Keratinocyte (primary cell): ENCODE data around the gene GUF1. TPM values are rescaled to one million over a fixed set of nuclear protein-coding genes. Genes with fewer than 3 reads are reported as not detected.

ENCODE experiments used
- DNase-seq: peaks from one replicate; pipeline ENCODE4 v3.0.0-alpha.2; 2011; ENCODE audit warnings: low read depth, missing footprints, low spot score
- FAIRE-seq: peaks from 2 replicates; lab custom pipeline; 2011; peaks lifted over from hg19 to GRCh38; lab: Jason Lieb, UNC
- H2AFZ ChIP-seq: 2 replicates; pipeline ENCODE4 v1.6.0; 2012; ENCODE audit warnings: low read length, control low read depth, inconsistent platforms; ENCODE audit not compliant: control insufficient read depth
- H3K27ac ChIP-seq: 2 replicates; pipeline ENCODE4 v1.5.1; 2011; ENCODE audit warnings: low read length; ENCODE audit not compliant: control insufficient read depth, insufficient read depth
- H3K27me3 ChIP-seq: 3 replicates; pipeline ENCODE4 v1.6.0; 2011; ENCODE audit warnings: low read length; ENCODE audit not compliant: control insufficient read depth, insufficient read depth; ENCODE audit errors: extremely low read depth
- H3K36me3 ChIP-seq, 2 experiments: 2 replicates in 1 of 2; 3 replicates in 1 of 2; pipeline ENCODE4 v1.5.1; 2011; ENCODE audit warnings: low read length in 2 of 2, mild to moderate bottlenecking in 1 of 2; ENCODE audit not compliant: control insufficient read depth in 2 of 2, insufficient read depth in 2 of 2; ENCODE audit errors: extremely low read depth in 1 of 2
- H3K4me1 ChIP-seq: 3 replicates; pipeline ENCODE4 v1.5.1; 2011; ENCODE audit warnings: low read length; ENCODE audit not compliant: control insufficient read depth, insufficient read depth; ENCODE audit errors: extremely low read depth
- H3K4me2 ChIP-seq: 3 replicates; pipeline ENCODE4 v1.6.0; 2011; ENCODE audit warnings: low read depth, low read length; ENCODE audit not compliant: control insufficient read depth, insufficient read depth; ENCODE audit errors: extremely low read depth
- H3K4me3 ChIP-seq, 3 experiments: fragments of 200-600 bp in 1 of 3; sonication (generic) in 1 of 3; 2 replicates in 2 of 3; 3 replicates in 1 of 3; pipeline ENCODE4 v1.5.1; 2011 to 2016; ENCODE audit warnings: low read length in 3 of 3, mild to moderate bottlenecking in 3 of 3, control low read depth in 2 of 3, inconsistent platforms in 1 of 3, low read depth in 1 of 3, mixed read lengths in 1 of 3, mixed run types in 1 of 3, moderate library complexity in 1 of 3; ENCODE audit not compliant: control insufficient read depth in 2 of 3, insufficient read depth in 2 of 3; ENCODE audit errors: extremely low read depth in 1 of 3
- H3K79me2 ChIP-seq: 2 replicates; pipeline ENCODE4 v1.6.0; 2012; ENCODE audit warnings: low read length; ENCODE audit not compliant: control insufficient read depth, insufficient read depth
- H3K9ac ChIP-seq: 3 replicates; pipeline ENCODE4 v1.6.0; 2011; ENCODE audit warnings: low read length; ENCODE audit not compliant: control insufficient read depth, insufficient read depth; ENCODE audit errors: extremely low read depth
- H3K9me1 ChIP-seq: 3 replicates; pipeline ENCODE4 v1.6.0; 2011; ENCODE audit warnings: low read length; ENCODE audit not compliant: control insufficient read depth, insufficient read depth; ENCODE audit errors: extremely low read depth
- H3K9me3 ChIP-seq: 2 replicates; pipeline ENCODE4 v1.5.1; 2012; ENCODE audit warnings: low read depth, low read length; ENCODE audit not compliant: control insufficient read depth
- H4K20me1 ChIP-seq: 3 replicates; pipeline ENCODE4 v1.6.0; 2011; ENCODE audit warnings: low read length; ENCODE audit not compliant: control insufficient read depth, insufficient read depth; ENCODE audit errors: extremely low read depth
- EZH2 ChIP-seq: IDR thresholded peaks from one replicate; pipeline ENCODE4 v1.6.1; 2012; ENCODE audit warnings: inconsistent platforms, mild to moderate bottlenecking, low read length, moderate library complexity
- dilution Hi-C: fragments of 300-500 bp; cut with MboI; formaldehyde crosslinking; loops from one replicate; pipeline ENCODE4 v1.7.0; 2020; ENCODE audit warnings: low sequenced_read_pairs; ENCODE audit not compliant: extremely low pct_ligation_motif_present
- polyA plus RNA-seq, 5 experiments: library from polyadenylated mRNA; depleted of rRNA in 3 of 5; stranded (reverse) in 3 of 5; stranded (forward) in 1 of 5; unstranded in 1 of 5; fragments of >200 nt; gene quantifications; 1 replicate in 1 of 5; 2 replicates in 3 of 5; 3 replicates in 1 of 5; pipeline versions ENCODE4 v1.2.1 to v1.2.3, GENCODE V29; 2011 to 2012; ENCODE audit warnings: missing spikeins in 2 of 5, low read depth in 1 of 5, low replicate concordance in 1 of 5
- TF ChIP-seq, protein P1 (sequence below), 3 experiments: IDR thresholded peaks in 1 of 3; conservative IDR thresholded peaks in 1 of 3; optimal IDR thresholded peaks in 1 of 3; 2 replicates in 2 of 3; 3 replicates in 1 of 3; pipeline versions ENCODE3 to v1.5.1; 2011; ENCODE audit warnings: low read length in 3 of 3, mild to moderate bottlenecking in 3 of 3, moderate library complexity in 2 of 3, control low read depth in 1 of 3, inconsistent platforms in 1 of 3; ENCODE audit not compliant: insufficient read depth in 2 of 3; ENCODE audit errors: extremely low read depth in 1 of 3

GUF1 gene
- polyA plus RNA-seq, 1 donor (not counting 4 experiments of a cell fraction or from before 2014, with no cell fraction given), result 24.3 TPM

DNA sequence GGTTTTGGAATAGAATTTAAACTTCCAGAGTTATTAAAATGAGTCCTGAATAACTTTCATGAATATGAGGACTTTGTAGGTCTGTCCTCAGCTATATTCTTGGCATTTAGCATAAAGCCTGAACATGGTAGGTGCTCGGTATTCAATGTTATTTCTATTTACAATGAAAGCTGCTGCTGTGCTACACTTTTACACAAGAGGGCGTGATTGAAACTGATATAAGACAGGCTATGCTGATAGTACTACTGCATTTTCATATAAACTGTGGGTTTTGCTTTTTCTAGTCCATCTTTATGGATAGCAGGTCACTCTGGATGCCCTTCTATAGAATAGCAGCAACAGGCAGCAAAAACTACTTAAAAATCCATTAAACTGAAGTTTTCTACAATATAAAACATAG is 60.4 kb downstream of the GUF1 start:
- Histone ChIP-seq H3K4me3 (no peak overlapping the region), H3K27me3 (no peaks in the 10 kb centered on the region), H3K27ac (no peak overlapping the region), H3K36me3 (no peaks in the 10 kb centered on the region), H4K20me1 (no peaks in the 10 kb centered on the region), H3K9ac (no peak overlapping the region), H3K4me1 (no peaks in the 10 kb centered on the region), H3K79me2 (no peaks in the 10 kb centered on the region), H3K9me3 (no peaks in the 10 kb centered on the region), H2AFZ (no peak overlapping the region), H3K9me1 (no peaks in the 10 kb centered on the region), H3K4me2 (no peak overlapping the region)
- dilution Hi-C loops, result no loop called here
- TF ChIP-seq, protein P1, sequence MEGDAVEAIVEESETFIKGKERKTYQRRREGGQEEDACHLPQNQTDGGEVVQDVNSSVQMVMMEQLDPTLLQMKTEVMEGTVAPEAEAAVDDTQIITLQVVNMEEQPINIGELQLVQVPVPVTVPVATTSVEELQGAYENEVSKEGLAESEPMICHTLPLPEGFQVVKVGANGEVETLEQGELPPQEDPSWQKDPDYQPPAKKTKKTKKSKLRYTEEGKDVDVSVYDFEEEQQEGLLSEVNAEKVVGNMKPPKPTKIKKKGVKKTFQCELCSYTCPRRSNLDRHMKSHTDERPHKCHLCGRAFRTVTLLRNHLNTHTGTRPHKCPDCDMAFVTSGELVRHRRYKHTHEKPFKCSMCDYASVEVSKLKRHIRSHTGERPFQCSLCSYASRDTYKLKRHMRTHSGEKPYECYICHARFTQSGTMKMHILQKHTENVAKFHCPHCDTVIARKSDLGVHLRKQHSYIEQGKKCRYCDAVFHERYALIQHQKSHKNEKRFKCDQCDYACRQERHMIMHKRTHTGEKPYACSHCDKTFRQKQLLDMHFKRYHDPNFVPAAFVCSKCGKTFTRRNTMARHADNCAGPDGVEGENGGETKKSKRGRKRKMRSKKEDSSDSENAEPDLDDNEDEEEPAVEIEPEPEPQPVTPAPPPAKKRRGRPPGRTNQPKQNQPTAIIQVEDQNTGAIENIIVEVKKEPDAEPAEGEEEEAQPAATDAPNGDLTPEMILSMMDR (optimal IDR thresholded peaks at IDR 0.05 in 1 of 3, IDR thresholded peaks at IDR 0.05 in 1 of 3, conservative IDR thresholded peaks at IDR 0.05 in 1 of 3; ENCODE audit: extremely low read depth in 1 of 3, insufficient read depth in 2 of 3, low read length in 3 of 3), result no peak
- TF ChIP-seq EZH2, result no peak
- no peak for FAIRE-seq
- DNase-seq, result no peak

DNA sequence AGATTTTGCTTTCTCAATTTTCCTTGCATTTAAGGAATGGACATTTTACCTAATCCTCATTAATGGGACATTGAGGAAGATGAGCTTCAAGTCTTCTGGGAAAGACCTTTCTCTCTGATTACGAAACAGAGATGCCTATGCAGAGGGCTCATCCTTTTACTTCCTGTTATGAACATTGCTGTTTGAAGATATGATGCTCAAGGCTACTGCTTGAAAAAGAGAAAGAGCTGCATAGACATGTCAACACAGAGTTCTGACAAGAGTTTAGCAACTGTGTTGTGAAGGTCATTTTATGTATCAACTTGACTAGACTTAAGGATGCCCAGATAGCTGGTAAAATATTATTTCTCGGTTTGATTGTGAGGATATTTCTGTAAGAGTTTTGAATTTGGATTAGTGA is 62.0 kb downstream of the GUF1 start:
- Histone ChIP-seq H3K4me1 (no peaks in the 10 kb centered on the region), H3K4me2 (no peak overlapping the region), H4K20me1 (no peaks in the 10 kb centered on the region), H3K4me3 (no peak overlapping the region), H2AFZ (no peak overlapping the region), H3K9me3 (no peaks in the 10 kb centered on the region), H3K9ac (no peak overlapping the region), H3K36me3 (no peaks in the 10 kb centered on the region), H3K27me3 (no peaks in the 10 kb centered on the region), H3K9me1 (no peaks in the 10 kb centered on the region), H3K27ac (no peak overlapping the region), H3K79me2 (no peaks in the 10 kb centered on the region)
- no peak for FAIRE-seq
- TF ChIP-seq EZH2, result no peak
- TF ChIP-seq, protein P1 (optimal IDR thresholded peaks at IDR 0.05 in 1 of 3, IDR thresholded peaks at IDR 0.05 in 1 of 3, conservative IDR thresholded peaks at IDR 0.05 in 1 of 3; ENCODE audit: extremely low read depth in 1 of 3, insufficient read depth in 2 of 3, low read length in 3 of 3), result no peak
- dilution Hi-C loops, result no loop called here
- DNase-seq, result no peak

Other genes starting within 250 kb of the GUF1 start
- gene KCTD8, start 229.6 kb upstream of the GUF1 start, polyA plus RNA-seq, result 0.71 to 1.9 TPM (median 0.97 TPM) in 3 replicates
- gene YIPF7, start 26.8 kb upstream of the GUF1 start, polyA plus RNA-seq, result 0.06 TPM in 1 of 3 replicates, not detected in the others
- gene GNPDA2, start 48.1 kb downstream of the GUF1 start, polyA plus RNA-seq, result 15.2 to 22.6 TPM (median 16.2 TPM) in 3 replicates